Activated CD4-positive, alpha-beta memory T cell treated with anti-CD3 and anti-CD28 coated beads for 36 hours (primary cell): ENCODE measurements around the gene C1RL. TPM values are rescaled to one million over a fixed set of nuclear protein-coding genes. Genes with fewer than 3 reads are reported as not detected.

Experiments
- CTCF ChIA-PET: fragments of 350-600 bp; sonication (Branson Sonifier 250); formaldehyde crosslinking; loops from one replicate; lab custom pipeline; 2021; ENCODE audit warnings: antibody characterized with exemption, inconsistent platforms; lab: Charles Lee
- POLR2A ChIA-PET: fragments of 350-600 bp; sonication (Branson Sonifier 250); formaldehyde crosslinking; loops from one replicate; lab custom pipeline; 2021; ENCODE audit warnings: antibody characterized with exemption; lab: Charles Lee
- DNase-seq: peaks from one replicate; pipeline ENCODE4 v3.0.0-alpha.2; 2020
- H3K27ac Mint-ChIP-seq: one replicate; pipeline ENCODE4 v1.8.0; 2021; ENCODE audit warnings: mixed read lengths
- H3K27me3 Mint-ChIP-seq: one replicate; pipeline ENCODE4 v1.8.0; 2021; ENCODE audit warnings: mixed read lengths
- H3K36me3 Mint-ChIP-seq: one replicate; pipeline ENCODE4 v1.8.0; 2021; ENCODE audit warnings: mixed read lengths
- H3K4me1 Mint-ChIP-seq: one replicate; pipeline ENCODE4 v1.8.0; 2021; ENCODE audit warnings: low read depth, mixed read lengths
- H3K4me3 Mint-ChIP-seq: one replicate; pipeline ENCODE4 v1.8.0; 2021; ENCODE audit warnings: mild to moderate bottlenecking, mixed read lengths
- H3K9me3 Mint-ChIP-seq: one replicate; pipeline ENCODE4 v1.8.0; 2021; ENCODE audit warnings: mixed read lengths
- intact Hi-C: fragments of 100-400 bp; cut with micrococcal nuclease; formaldehyde crosslinking; loops from one replicate; pipeline ENCODE4 v1.15.1; 2023
- total RNA-seq, 2 experiments: library from RNA; stranded (reverse); gene quantifications; one replicate each; pipeline ENCODE4 v1.2.3, GENCODE V29; 2021

The C1RL gene
- total RNA-seq, 2 experiments from 2014 or later, result 17.1 to 22.6 TPM

GRCh38 chr12:7122811-7123769 lies 14.1 kb upstream of the C1RL start:
- Mint-ChIP-seq H3K36me3 (peaks cover 4% of the 10 kb centered on the region), H3K4me1 (no peaks in the 10 kb centered on the region), H3K27ac (no peak overlapping the region), H3K9me3 (no peaks in the 10 kb centered on the region), H3K27me3 (no peaks in the 10 kb centered on the region), H3K4me3 (no peak overlapping the region)
- POLR2A ChIA-PET, result no interaction called here
- CTCF ChIA-PET, result interaction anchor here (1.8 kb wide), 1 partner anchor 10 kb away, joined by 11 read pairs; no protein-coding TSS in a partner anchor
- intact Hi-C loops, result no loop called here
- no peak for DNase-seq

DNA sequence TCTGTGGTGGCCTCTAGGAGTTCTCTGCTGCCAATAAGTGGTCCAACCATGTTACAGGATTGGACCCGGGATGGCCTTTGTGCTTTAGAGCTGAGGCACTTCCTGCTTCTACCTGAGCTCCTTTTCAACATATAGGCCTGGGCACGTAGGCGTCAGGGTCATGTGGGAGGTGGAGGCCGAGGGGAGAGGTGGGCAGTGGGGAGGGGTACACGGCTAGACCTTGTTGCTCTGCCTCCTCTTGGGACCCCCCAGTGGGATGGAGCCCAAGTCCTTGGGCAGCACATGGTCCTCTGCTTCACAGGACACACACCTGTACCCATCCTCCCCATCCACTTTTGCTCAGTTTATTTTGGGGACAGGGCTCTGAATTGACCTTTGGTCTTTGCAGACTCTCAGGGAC lies 12.3 kb upstream of the C1RL start:
- peaks cover 12% of the 10 kb centered on the region for H3K36me3 Mint-ChIP-seq
- no peak for DNase-seq
- ChIA-PET POLR2A (no interaction called here), CTCF (no interaction called here)
- H3K4me3 Mint-ChIP-seq, result no peak overlapping the region
- no peak overlapping the region for H3K27ac Mint-ChIP-seq
- no peaks in the 10 kb centered on the region for H3K9me3 Mint-ChIP-seq
- H3K4me1 Mint-ChIP-seq, result no peaks in the 10 kb centered on the region
- intact Hi-C loops, result no loop called here
- no peaks in the 10 kb centered on the region for H3K27me3 Mint-ChIP-seq

GRCh38 chr12:7120166-7120565 lies 11.2 kb upstream of the C1RL start:
- CTCF ChIA-PET, result interaction anchor here (1.0 kb wide), 1 partner anchor 10 kb away, joined by 4 read pairs; no protein-coding TSS in a partner anchor
- Mint-ChIP-seq H3K27me3 (no peaks in the 10 kb centered on the region), H3K4me3 (no peak overlapping the region), H3K36me3 (peaks cover 16% of the 10 kb centered on the region), H3K9me3 (no peaks in the 10 kb centered on the region), H3K4me1 (no peaks in the 10 kb centered on the region), H3K27ac (no peak overlapping the region)
- no peak for DNase-seq
- POLR2A ChIA-PET, result no interaction called here
- intact Hi-C loops, result no loop called here

DNA sequence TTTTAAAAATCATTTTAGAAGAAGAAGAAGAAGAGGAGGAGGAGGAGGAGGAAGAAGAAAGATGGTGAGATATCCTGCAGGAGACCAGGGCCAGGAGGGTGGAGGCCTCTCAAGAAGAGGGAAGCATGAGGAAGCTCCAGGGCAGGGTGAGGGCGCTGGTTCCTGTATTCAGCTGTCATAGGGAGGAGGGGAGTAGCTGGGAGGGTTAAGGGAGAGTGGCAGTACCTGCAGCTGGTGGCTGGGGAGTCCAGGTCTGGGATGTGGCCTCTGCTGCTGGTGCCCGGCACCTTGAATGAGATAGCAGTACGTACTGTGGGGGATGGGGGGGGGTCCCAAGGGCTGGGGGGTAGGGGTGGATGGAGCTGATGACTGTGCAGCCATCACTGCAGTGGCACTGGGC lies 9.9 kb upstream of the C1RL start:
- intact Hi-C loops, result no loop called here
- no peak overlapping the region for H3K4me3 Mint-ChIP-seq
- no peaks in the 10 kb centered on the region for H3K9me3 Mint-ChIP-seq
- CTCF ChIA-PET, result interaction anchor here (1.2 to 1.3 kb wide), 2 partner anchors 9 to 11 kb away, joined by 3 to 5 read pairs; no protein-coding TSS in a partner anchor
- no peaks in the 10 kb centered on the region for H3K4me1 Mint-ChIP-seq
- no peak overlapping the region for H3K27ac Mint-ChIP-seq
- peaks cover 21% of the 10 kb centered on the region for H3K36me3 Mint-ChIP-seq
- no peak for DNase-seq
- POLR2A ChIA-PET, result interaction anchor here (0.9 to 1.0 kb wide), 2 partner anchors 9 to 11 kb away, joined by 3 read pairs; no protein-coding TSS in a partner anchor
- no peaks in the 10 kb centered on the region for H3K27me3 Mint-ChIP-seq

GRCh38 chr12:7117670-7118069 lies 8.7 kb upstream of the C1RL start:
- H3K4me1 Mint-ChIP-seq, result peaks cover 5% of the 10 kb centered on the region
- H3K27ac Mint-ChIP-seq, result no peak overlapping the region
- DNase-seq, result no peak
- CTCF ChIA-PET, result interaction anchor here (0.8 to 1.3 kb wide), 3 partner anchors 8 to 173 kb away, joined by 3 to 5 read pairs (median 3); no protein-coding TSS in a partner anchor
- intact Hi-C loops, result no loop called here
- H3K27me3 Mint-ChIP-seq, result no peaks in the 10 kb centered on the region
- no peaks in the 10 kb centered on the region for H3K9me3 Mint-ChIP-seq
- H3K36me3 Mint-ChIP-seq, result peaks cover 23% of the 10 kb centered on the region
- H3K4me3 Mint-ChIP-seq, result no peak overlapping the region
- POLR2A ChIA-PET, result interaction anchor here (0.9 kb wide), 1 partner anchor 8 kb away, joined by 3 read pairs; no protein-coding TSS in a partner anchor

GRCh38 chr12:7116916-7117315 lies 7.9 kb upstream of the C1RL start:
- Mint-ChIP-seq H3K4me1 (peaks cover 5% of the 10 kb centered on the region), H3K9me3 (no peaks in the 10 kb centered on the region), H3K36me3 (peaks cover 23% of the 10 kb centered on the region), H3K4me3 (no peak overlapping the region), H3K27ac (no peak overlapping the region), H3K27me3 (no peaks in the 10 kb centered on the region)
- POLR2A ChIA-PET, result no interaction called here
- no peak for DNase-seq
- CTCF ChIA-PET, result no interaction called here
- intact Hi-C loops, result no loop called here

GRCh38 chr12:7116196-7116595 lies 7.2 kb upstream of the C1RL start:
- peaks cover 23% of the 10 kb centered on the region for H3K36me3 Mint-ChIP-seq
- H3K27me3 Mint-ChIP-seq, result no peaks in the 10 kb centered on the region
- H3K4me1 Mint-ChIP-seq, result peaks cover 5% of the 10 kb centered on the region
- no peak overlapping the region for H3K4me3 Mint-ChIP-seq
- CTCF ChIA-PET, result no interaction called here
- H3K9me3 Mint-ChIP-seq, result no peaks in the 10 kb centered on the region
- intact Hi-C loops, result no loop called here
- POLR2A ChIA-PET, result no interaction called here
- no peak for DNase-seq
- H3K27ac Mint-ChIP-seq, result no peak overlapping the region

DNA sequence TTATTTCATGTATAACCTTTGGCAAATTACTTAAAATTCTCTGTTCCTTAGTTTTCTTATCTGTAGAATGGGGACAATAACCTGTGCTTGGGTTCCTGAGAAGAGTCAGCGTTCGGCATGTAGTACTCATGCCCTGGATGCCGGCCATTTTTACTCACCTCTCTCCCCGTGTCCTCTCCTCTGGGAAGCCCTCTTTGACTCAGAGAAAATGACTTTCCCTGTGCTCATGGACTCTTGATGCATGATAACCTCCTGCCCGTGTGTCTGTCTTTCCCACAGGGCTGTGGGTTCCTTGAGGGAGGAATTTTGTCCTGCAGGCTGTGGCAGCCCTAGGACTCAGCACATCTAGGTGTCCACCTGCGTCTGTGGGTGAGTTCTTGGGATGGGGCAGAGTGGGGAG lies 5.8 kb upstream of the C1RL start:
- DNase-seq, result no peak
- Mint-ChIP-seq H3K4me1 (peaks cover 8% of the 10 kb centered on the region), H3K27me3 (no peaks in the 10 kb centered on the region), H3K36me3 (peaks cover 23% of the 10 kb centered on the region), H3K9me3 (no peaks in the 10 kb centered on the region), H3K27ac (no peak overlapping the region), H3K4me3 (no peak overlapping the region)
- ChIA-PET CTCF (no interaction called here), POLR2A (no interaction called here)
- intact Hi-C loops, result no loop called here

DNA sequence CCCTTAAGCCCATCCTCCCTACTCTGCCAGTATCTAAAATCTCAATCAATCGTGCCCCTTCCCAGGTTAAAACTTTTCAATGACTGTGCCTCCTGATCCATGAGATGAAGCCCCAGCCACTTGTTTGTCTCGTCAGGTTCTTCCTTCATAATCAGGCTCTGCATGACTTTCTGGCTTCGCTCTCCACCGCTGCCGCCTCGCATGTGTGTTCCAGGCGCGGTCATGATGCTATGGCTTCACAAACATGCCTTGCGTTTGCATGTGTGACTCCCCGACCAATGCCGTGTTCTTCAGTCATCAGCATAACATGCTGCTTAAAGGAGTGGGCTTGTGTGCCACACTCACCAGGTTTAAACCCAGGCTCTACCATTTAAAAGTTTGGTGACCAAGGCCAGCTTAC lies 5.0 kb upstream of the C1RL start:
- H3K9me3 Mint-ChIP-seq, result no peaks in the 10 kb centered on the region
- H3K27ac Mint-ChIP-seq, result no peak overlapping the region
- peaks cover 14% of the 10 kb centered on the region for H3K4me1 Mint-ChIP-seq
- intact Hi-C loops, result no loop called here
- ChIA-PET POLR2A (no interaction called here), CTCF (interaction anchor here (0.7 to 2.8 kb wide), 15 partner anchors 9 to 245 kb away, joined by 3 to 12 read pairs (median 6); partner anchors contain the start of genes CLSTN3 and LPCAT3)
- DNase-seq, result no peak
- no peak overlapping the region for H3K4me3 Mint-ChIP-seq
- peaks cover 23% of the 10 kb centered on the region for H3K36me3 Mint-ChIP-seq
- no peaks in the 10 kb centered on the region for H3K27me3 Mint-ChIP-seq

DNA sequence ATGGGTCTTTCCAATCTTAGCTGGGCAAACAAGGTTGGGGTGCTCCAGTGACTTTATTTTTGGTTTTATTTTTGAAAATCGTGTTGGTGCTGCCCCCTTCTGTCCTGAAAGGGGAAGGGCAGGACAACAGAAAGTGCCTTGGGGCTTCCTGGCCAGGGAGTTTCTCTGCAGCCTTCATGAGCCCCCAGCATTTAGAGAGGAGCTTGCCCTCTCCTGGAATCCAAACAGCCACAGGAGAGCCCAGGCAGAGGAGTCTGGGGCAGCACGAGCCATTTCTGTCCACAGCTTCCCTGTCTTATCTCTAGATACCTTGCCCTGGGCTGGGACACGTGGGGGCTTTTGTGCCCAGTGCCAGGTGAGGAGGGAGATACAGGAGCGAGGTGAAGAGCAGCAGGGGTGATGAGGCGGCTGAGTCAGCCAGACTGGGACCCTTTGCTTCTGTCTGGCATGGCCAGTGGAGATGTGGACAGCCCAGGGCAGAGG lies 4.4 kb upstream of the C1RL start:
- POLR2A ChIA-PET, result interaction anchor here (1.3 kb wide), 1 partner anchor 170 kb away, joined by 4 read pairs; the partner anchor contains the start of genes C12orf57 and RNU7-1
- H3K27me3 Mint-ChIP-seq, result no peaks in the 10 kb centered on the region
- CTCF ChIA-PET, result interaction anchor here (0.6 to 2.8 kb wide), 37 partner anchors 9 to 524 kb away, joined by 3 to 12 read pairs (median 4); partner anchors contain the start of genes CLSTN3, LPCAT3, SPSB2 and TPI1
- peaks cover 14% of the 10 kb centered on the region for H3K4me1 Mint-ChIP-seq
- DNase-seq, result peak; percentile 47
- H3K36me3 Mint-ChIP-seq, result peaks cover 25% of the 10 kb centered on the region
- H3K4me3 Mint-ChIP-seq, result no peak overlapping the region
- H3K9me3 Mint-ChIP-seq, result no peaks in the 10 kb centered on the region
- intact Hi-C loops, result no loop called here
- no peak overlapping the region for H3K27ac Mint-ChIP-seq

GRCh38 chr12:7112041-7112440 lies 3.0 kb upstream of the C1RL start:
- POLR2A ChIA-PET, result no interaction called here
- peaks cover 18% of the 10 kb centered on the region for H3K36me3 Mint-ChIP-seq
- H3K27me3 Mint-ChIP-seq, result no peaks in the 10 kb centered on the region
- H3K9me3 Mint-ChIP-seq, result no peaks in the 10 kb centered on the region
- intact Hi-C loops, result no loop called here
- H3K4me1 Mint-ChIP-seq, result peaks cover 21% of the 10 kb centered on the region
- no peak overlapping the region for H3K27ac Mint-ChIP-seq
- no peak overlapping the region for H3K4me3 Mint-ChIP-seq
- DNase-seq, result no peak
- CTCF ChIA-PET, result interaction anchor here (0.9 to 2.8 kb wide), 18 partner anchors 10 to 221 kb away, joined by 3 to 12 read pairs (median 6); partner anchors contain the start of gene LPCAT3

GRCh38 chr12:7110661-7111060 lies 1.6 kb upstream of the C1RL start:
- peaks cover 25% of the 10 kb centered on the region for H3K36me3 Mint-ChIP-seq
- no peak overlapping the region for H3K27ac Mint-ChIP-seq
- peaks cover 10% of the 10 kb centered on the region for H3K9me3 Mint-ChIP-seq
- H3K4me3 Mint-ChIP-seq, result no peak overlapping the region
- ChIA-PET POLR2A (no interaction called here), CTCF (interaction anchor here (0.6 to 2.9 kb wide), 7 partner anchors 9 to 173 kb away, joined by 3 to 11 read pairs (median 5); partner anchors contain the start of gene LPCAT3)
- peaks cover 34% of the 10 kb centered on the region for H3K4me1 Mint-ChIP-seq
- intact Hi-C loops, result no loop called here
- DNase-seq, result no peak
- no peaks in the 10 kb centered on the region for H3K27me3 Mint-ChIP-seq
